DOHH2 (cell line): ENCODE measurements around the gene GPR160.

ENCODE experiments used
- H3F3A ChIP-seq: fragments of 200-600 bp; sonication (generic), shearing (Covaris generic); 2 replicates; pipeline ENCODE4 v1.6.0; 2016; ENCODE audit warnings: antibody characterized with exemption, mild to moderate bottlenecking; ENCODE audit not compliant: control insufficient read depth, insufficient read depth
- H3K27ac ChIP-seq: fragments of 200-600 bp; sonication (generic); 2 replicates; pipeline ENCODE4 v1.5.1; 2014; ENCODE audit warnings: low read depth, mild to moderate bottlenecking, low read length, moderate library complexity
- H3K27me3 ChIP-seq: fragments of 200-600 bp; sonication (generic); 2 replicates; pipeline ENCODE4 v1.6.1; 2014; ENCODE audit warnings: mild to moderate bottlenecking, low read length, mixed read lengths; ENCODE audit not compliant: control insufficient read depth
- H3K36me3 ChIP-seq: fragments of 200-600 bp; sonication (generic); 2 replicates; pipeline ENCODE4 v1.6.1; 2014; ENCODE audit warnings: mild to moderate bottlenecking, low read length, moderate library complexity, mixed read lengths; ENCODE audit not compliant: control insufficient read depth
- H3K4me1 ChIP-seq: fragments of 200-600 bp; sonication (generic); 2 replicates; pipeline ENCODE4 v1.6.1; 2014; ENCODE audit warnings: mild to moderate bottlenecking, low read length, mixed read lengths; ENCODE audit not compliant: control insufficient read depth
- H3K4me2 ChIP-seq: fragments of 200-600 bp; sonication (generic); 2 replicates; pipeline ENCODE4 v1.6.0; 2014; ENCODE audit warnings: mild to moderate bottlenecking, low read length, moderate library complexity
- H3K4me3 ChIP-seq: fragments of 200-600 bp; sonication (generic); 2 replicates; pipeline ENCODE4 v1.5.1; 2014; ENCODE audit warnings: mild to moderate bottlenecking, low read length, mixed read lengths
- H3K79me2 ChIP-seq: fragments of 200-600 bp; sonication (generic); 2 replicates; pipeline ENCODE4 v1.6.1; 2014; ENCODE audit warnings: mild to moderate bottlenecking, low read length, mixed read lengths; ENCODE audit not compliant: control insufficient read depth
- H3K9me2 ChIP-seq: fragments of 200-600 bp; sonication (generic); replicated peaks from 2 replicates; pipeline ENCODE4 v1.6.1; 2014; ENCODE audit warnings: mild to moderate bottlenecking, low read length, mixed read lengths; ENCODE audit not compliant: control insufficient read depth
- H3K9me3 ChIP-seq: fragments of 200-600 bp; sonication (generic); 2 replicates; pipeline ENCODE4 v1.6.1; 2014; ENCODE audit warnings: antibody characterized with exemption, low read length, mixed read lengths; ENCODE audit not compliant: control insufficient read depth, insufficient read depth
- H4K20me1 ChIP-seq: fragments of 200-600 bp; sonication (generic); 2 replicates; pipeline ENCODE4 v1.6.0; 2014; ENCODE audit warnings: low read depth, mild to moderate bottlenecking, antibody characterized with exemption, low read length, moderate library complexity; ENCODE audit not compliant: control insufficient read depth, insufficient read depth
- EZH2phosphoT487 ChIP-seq: fragments of 200-600 bp; sonication (generic); IDR thresholded peaks from 2 replicates; pipeline ENCODE4 v1.6.1; 2017; ENCODE audit warnings: borderline replicate concordance, mild to moderate bottlenecking, antibody characterized with exemption, low read length, moderate library complexity, mixed read lengths
- TF ChIP-seq, protein P1 (sequence below): fragments of 200-600 bp; sonication (generic); IDR thresholded peaks from one replicate; pipeline ENCODE4 v1.5.1; 2014; ENCODE audit warnings: antibody characterized with exemption, mild to moderate bottlenecking, low read depth, low read length; ENCODE audit not compliant: poor library complexity, severe bottlenecking

Gene GPR160

DNA sequence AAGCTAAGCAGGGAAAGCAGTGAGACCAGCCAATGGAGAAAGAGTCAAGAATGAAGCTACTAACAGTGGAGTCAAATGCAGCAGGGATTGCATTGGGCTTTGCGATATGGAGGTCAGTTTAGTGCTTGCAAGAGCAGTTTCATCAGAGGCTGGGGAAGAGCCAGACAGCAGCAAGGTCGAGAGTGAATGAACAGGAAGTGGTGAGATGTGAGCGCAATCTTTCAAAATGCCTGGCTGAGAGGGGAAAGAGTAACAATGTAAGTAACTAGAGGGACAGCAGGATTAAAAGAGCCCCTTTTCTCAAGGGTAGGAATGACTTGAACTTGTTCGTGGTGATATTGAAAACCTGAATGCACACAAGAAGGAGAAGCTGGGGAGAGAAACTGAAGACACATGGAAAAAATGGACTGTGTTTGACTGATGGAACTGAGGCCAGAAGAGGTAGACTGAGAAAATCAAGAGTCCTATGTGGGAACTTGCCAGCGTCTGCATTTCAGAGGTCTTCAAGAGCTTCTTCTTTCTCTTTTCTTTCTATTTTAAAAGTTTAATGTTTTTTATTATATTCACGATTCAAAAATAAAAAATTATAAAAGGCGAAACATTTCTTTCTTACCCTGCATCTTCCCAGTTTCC lies 30.6 kb upstream of the GPR160 start:
- peak overlapping the region; percentile 63 for H3K4me2 ChIP-seq
- no peaks in the 10 kb centered on the region for H4K20me1 ChIP-seq
- peaks cover 42% of the 10 kb centered on the region for H3K4me1 ChIP-seq
- H3K79me2 ChIP-seq = no peaks in the 10 kb centered on the region
- no peaks in the 10 kb centered on the region for H3K27me3 ChIP-seq
- TF ChIP-seq, protein P1, sequence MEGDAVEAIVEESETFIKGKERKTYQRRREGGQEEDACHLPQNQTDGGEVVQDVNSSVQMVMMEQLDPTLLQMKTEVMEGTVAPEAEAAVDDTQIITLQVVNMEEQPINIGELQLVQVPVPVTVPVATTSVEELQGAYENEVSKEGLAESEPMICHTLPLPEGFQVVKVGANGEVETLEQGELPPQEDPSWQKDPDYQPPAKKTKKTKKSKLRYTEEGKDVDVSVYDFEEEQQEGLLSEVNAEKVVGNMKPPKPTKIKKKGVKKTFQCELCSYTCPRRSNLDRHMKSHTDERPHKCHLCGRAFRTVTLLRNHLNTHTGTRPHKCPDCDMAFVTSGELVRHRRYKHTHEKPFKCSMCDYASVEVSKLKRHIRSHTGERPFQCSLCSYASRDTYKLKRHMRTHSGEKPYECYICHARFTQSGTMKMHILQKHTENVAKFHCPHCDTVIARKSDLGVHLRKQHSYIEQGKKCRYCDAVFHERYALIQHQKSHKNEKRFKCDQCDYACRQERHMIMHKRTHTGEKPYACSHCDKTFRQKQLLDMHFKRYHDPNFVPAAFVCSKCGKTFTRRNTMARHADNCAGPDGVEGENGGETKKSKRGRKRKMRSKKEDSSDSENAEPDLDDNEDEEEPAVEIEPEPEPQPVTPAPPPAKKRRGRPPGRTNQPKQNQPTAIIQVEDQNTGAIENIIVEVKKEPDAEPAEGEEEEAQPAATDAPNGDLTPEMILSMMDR = no peak
- no peak for TF ChIP-seq EZH2phosphoT487
- no peaks in the 10 kb centered on the region for H3K36me3 ChIP-seq
- H3K27ac ChIP-seq = no peak overlapping the region
- H3F3A ChIP-seq = no peaks in the 10 kb centered on the region
- no peaks in the 10 kb centered on the region for H3K9me3 ChIP-seq
- no peaks in the 10 kb centered on the region for H3K9me2 ChIP-seq
- H3K4me3 ChIP-seq = peak overlapping the region; percentile 50

DNA sequence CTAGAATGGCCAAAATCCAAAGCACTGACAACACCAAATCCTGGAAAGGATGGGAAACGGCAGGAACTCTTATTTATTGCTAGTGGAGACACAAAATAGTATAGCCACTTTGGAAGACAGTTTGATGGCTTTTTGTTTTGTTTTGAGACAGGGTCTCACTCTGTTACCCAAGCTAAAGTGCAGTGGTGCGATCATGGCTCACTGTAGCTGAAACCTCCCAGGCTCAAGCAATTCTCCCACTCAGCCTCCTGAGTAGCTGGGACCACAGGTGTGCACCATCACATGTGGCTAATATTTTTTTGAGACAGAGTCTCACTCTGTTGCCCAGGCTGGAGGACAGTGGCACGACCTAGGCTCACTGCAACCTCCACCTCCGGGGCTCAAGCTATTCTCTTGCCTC lies 27.3 kb upstream of the GPR160 start:
- Histone ChIP-seq H3K9me3 (no peaks in the 10 kb centered on the region), H3K4me1 (peaks cover 23% of the 10 kb centered on the region), H3K9me2 (no peaks in the 10 kb centered on the region), H3K79me2 (no peaks in the 10 kb centered on the region), H3K4me2 (0 out of 2 replicates have a peak overlapping the region, but pooled peaks have one; percentile 4), H3K4me3 (no peak overlapping the region), H4K20me1 (no peaks in the 10 kb centered on the region), H3K36me3 (no peaks in the 10 kb centered on the region), H3K27ac (no peak overlapping the region), H3K27me3 (no peaks in the 10 kb centered on the region), H3F3A (no peaks in the 10 kb centered on the region)
- TF ChIP-seq EZH2phosphoT487 = no peak
- TF ChIP-seq, protein P1 = no peak

DNA sequence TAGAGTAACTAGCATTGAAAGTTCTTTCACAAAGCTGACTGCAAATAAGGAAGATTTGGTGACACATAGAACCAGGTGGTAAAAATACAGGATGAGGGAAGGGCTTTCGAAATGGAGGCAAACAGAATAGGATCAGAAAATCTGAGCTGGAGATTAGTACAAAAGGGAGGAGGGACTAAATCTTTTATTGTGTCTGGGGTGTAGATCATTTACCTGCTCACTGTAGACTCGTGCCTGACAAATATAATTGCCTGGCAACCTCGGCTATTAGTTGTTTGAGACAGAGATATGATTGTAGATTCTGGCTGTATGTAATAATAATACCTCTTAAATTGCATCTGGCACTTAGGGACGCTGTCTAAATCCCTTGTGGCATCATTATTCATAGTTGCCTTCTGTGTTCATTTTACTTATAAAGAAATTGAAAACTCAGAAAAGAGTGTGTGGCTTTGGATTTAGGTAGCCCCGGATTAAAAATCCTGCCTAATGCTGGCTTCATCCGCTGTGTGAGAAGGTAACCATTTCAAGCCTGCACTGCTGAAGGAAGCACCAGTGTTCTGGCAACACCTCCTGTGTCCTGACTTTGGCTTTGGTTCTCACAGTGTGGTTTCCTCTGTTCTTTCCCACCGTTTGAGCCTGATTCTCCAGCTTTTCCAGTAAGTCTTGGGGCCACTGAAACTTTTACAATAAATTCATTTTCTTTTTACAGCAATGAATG lies 25.0 kb upstream of the GPR160 start:
- Histone ChIP-seq H3K27me3 (no peaks in the 10 kb centered on the region), H3K9me2 (no peaks in the 10 kb centered on the region), H3K4me1 (peaks cover 9% of the 10 kb centered on the region), H3K9me3 (no peaks in the 10 kb centered on the region), H3K27ac (no peak overlapping the region), H3K36me3 (no peaks in the 10 kb centered on the region), H4K20me1 (no peaks in the 10 kb centered on the region), H3K4me2 (no peak overlapping the region), H3K4me3 (no peak overlapping the region), H3F3A (no peaks in the 10 kb centered on the region), H3K79me2 (no peaks in the 10 kb centered on the region)
- TF ChIP-seq, protein P1 = no peak
- TF ChIP-seq EZH2phosphoT487 = no peak
